Tibial nerve (tissue), 3 donors: Measurements from ENCODE around the gene UCK2.

Source experiments
- POLR2A ChIP-seq, 2 donors: fragments of 450-650 bp; IDR thresholded peaks; one replicate each; pipeline ENCODE4 v1.6.1; 2017; ENCODE audit warnings: antibody characterized with exemption in 2 of 2, mild to moderate bottlenecking in 2 of 2, moderate library complexity in 2 of 2
- TF ChIP-seq, protein P1 (sequence below), 5 experiments: fragments of 200-600 bp in 3 of 5; fragments of 450-650 bp in 2 of 5; sonication (generic) in 3 of 5; IDR thresholded peaks; one replicate each; pipeline ENCODE4 v1.5.1; 2016 to 2019; ENCODE audit warnings: antibody characterized with exemption in 5 of 5, mild to moderate bottlenecking in 3 of 5, moderate library complexity in 2 of 5

DNA sequence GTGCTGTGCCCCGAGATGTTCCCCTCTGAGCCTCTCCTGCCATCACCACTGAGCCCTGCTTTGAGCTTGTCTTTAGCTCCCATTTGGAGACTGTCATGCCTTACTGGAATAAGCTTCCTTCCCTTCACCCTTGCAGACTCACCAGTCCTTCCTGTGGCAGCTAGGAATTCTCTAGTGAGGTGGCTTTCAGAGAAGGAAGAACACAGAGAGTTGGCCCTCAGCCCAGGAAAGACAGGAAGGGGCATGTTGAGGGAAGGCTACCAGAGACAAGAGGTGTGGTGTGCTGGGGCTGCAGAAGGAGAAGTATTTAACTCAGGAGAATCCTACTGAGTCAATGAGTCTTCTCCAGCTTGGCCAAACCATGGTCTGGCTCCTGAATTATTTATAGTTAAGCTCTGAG is 76.3 kb downstream of the UCK2 start:
- TF ChIP-seq, protein P1, sequence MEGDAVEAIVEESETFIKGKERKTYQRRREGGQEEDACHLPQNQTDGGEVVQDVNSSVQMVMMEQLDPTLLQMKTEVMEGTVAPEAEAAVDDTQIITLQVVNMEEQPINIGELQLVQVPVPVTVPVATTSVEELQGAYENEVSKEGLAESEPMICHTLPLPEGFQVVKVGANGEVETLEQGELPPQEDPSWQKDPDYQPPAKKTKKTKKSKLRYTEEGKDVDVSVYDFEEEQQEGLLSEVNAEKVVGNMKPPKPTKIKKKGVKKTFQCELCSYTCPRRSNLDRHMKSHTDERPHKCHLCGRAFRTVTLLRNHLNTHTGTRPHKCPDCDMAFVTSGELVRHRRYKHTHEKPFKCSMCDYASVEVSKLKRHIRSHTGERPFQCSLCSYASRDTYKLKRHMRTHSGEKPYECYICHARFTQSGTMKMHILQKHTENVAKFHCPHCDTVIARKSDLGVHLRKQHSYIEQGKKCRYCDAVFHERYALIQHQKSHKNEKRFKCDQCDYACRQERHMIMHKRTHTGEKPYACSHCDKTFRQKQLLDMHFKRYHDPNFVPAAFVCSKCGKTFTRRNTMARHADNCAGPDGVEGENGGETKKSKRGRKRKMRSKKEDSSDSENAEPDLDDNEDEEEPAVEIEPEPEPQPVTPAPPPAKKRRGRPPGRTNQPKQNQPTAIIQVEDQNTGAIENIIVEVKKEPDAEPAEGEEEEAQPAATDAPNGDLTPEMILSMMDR (IDR thresholded peaks at IDR 0.05), result no peak
- TF ChIP-seq POLR2A (IDR thresholded peaks at IDR 0.05), result no peak
